Measurements from ENCODE around the gene NCOR2. TPM values are rescaled to one million over a fixed set of nuclear protein-coding genes. Genes with fewer than 3 reads are reported as not detected.

NCOR2 gene
- total and polyA plus RNA-seq, 2 of the 4 experiments (the other 2 are of a cell fraction): 12.9 to 40.8 TPM

GRCh38 chr12:124560146-124560890 is 7.1 kb downstream of the NCOR2 start (continued):
- no peak for TF ChIP-seq BHLHE40 (IDR thresholded peaks at IDR 0.05; ENCODE audit: low read depth, low read length)

GRCh38 chr12:124559182-124560017 is 8.0 kb downstream of the NCOR2 start:
- Histone ChIP-seq H2BK15ac (ENCODE audit: low read depth, low read length) (no peak overlapping the region), H2BK20ac (ENCODE audit: low read depth, low read length) (no peak overlapping the region), H2BK120ac (ENCODE audit: low read depth, low read length) (no peak overlapping the region), H3K9ac (ENCODE audit: low read depth, low read length) (no peak overlapping the region), H3K27me3 (ENCODE audit: control insufficient read depth, insufficient read depth, low read length) (no peaks in the 10 kb centered on the region), H3K4ac (ENCODE audit: low read depth, low read length) (no peak overlapping the region), H3K4me2 (ENCODE audit: low read depth, low read length) (no peak overlapping the region), H4K5ac (ENCODE audit: low read depth, low read length) (no peak overlapping the region), H3K18ac (ENCODE audit: low read depth, low read length) (no peak overlapping the region), H2AK5ac (ENCODE audit: low read depth, low read length) (no peak overlapping the region), H3K4me3 (ENCODE audit: insufficient read depth, low read depth, low read length) (no peak overlapping the region), H3K14ac (replicated peaks; ENCODE audit: low read depth, low read length) (no peak overlapping the region), H3K9me1 (ENCODE audit: insufficient read depth, low read length) (peaks cover 12% of the 10 kb centered on the region; the same call in 1 of the 2 replicates), H3K36me3 (ENCODE audit: control insufficient read depth, insufficient read depth, low read length) (no peaks in the 10 kb centered on the region), H2AK9ac (replicated peaks; ENCODE audit: low read depth, low read length, poor library complexity) (no peak overlapping the region), H3K56ac (ENCODE audit: extremely low read depth, insufficient read depth, low read length) (no peak overlapping the region), H3K27ac (ENCODE audit: insufficient read depth, low read length) (no peak overlapping the region), H3K4me1 (ENCODE audit: control insufficient read depth, insufficient read depth, low read length) (peaks cover 12% of the 10 kb centered on the region; the same call in 1 of the 2 replicates), H4K91ac (ENCODE audit: insufficient read depth, low read depth, low read length) (no peak overlapping the region), H3K23ac (ENCODE audit: low read depth, low read length) (no peak overlapping the region), H3K9me3 (ENCODE audit: control insufficient read depth, insufficient read depth, low read length) (no peaks in the 10 kb centered on the region), H3K79me1 (ENCODE audit: low read depth in 1 of 2, low read length in 2 of 2) (peaks cover 19 to 93% of the 10 kb centered on the region in 2 experiments), H2AFZ (replicated peaks; ENCODE audit: low read length, poor library complexity) (no peak overlapping the region), H2BK5ac (ENCODE audit: low read depth, low read length, poor library complexity, severe bottlenecking) (no peak overlapping the region), H4K20me1 (ENCODE audit: insufficient read depth, low read length) (peaks cover 99% of the 10 kb centered on the region), H4K8ac (ENCODE audit: low read depth in 2 of 2, low read length in 2 of 2) (no peak overlapping the region)
- DNase-seq: no peak
- no peak for ATAC-seq (ENCODE audit: low read depth)
- WGBS, 2 experiments (ENCODE audit: extremely low coverage in 2 of 2, insufficient read length in 1 of 2): no CpG with 5 or more reads among the region's 12 CpGs
- no TSS peak for BruUV-seq (replicated peaks)
- in situ Hi-C loops (cut with MboI; ENCODE audit: low sequenced_read_pairs): loop anchor here (10.0 kb wide), 1 partner anchor 175 kb away; no protein-coding TSS in a partner anchor
- dilution Hi-C loops (cut with HindIII; ENCODE audit: low sequenced_read_pairs, unreplicated experiment): no loop called here
- CTCF ChIA-PET: no interaction called here
- POLR2A ChIA-PET (ENCODE audit: unreplicated experiment): no interaction called here
- intact Hi-C loops (cut with micrococcal nuclease): no loop called here
- no peak for TF ChIP-seq CTCF (conservative IDR thresholded peaks at IDR 0.05; ENCODE audit: low read depth, low read length)
- TF ChIP-seq ELK1 (IDR thresholded peaks at IDR 0.05; ENCODE audit: borderline replicate concordance, low read depth, low read length): no peak
- TF ChIP-seq MXI1 (IDR thresholded peaks at IDR 0.05; ENCODE audit: borderline replicate concordance, low read depth, low read length): no peak
- TF ChIP-seq RFX5 (IDR thresholded peaks at IDR 0.05; ENCODE audit: low read depth, low read length): no peak
- no peak for TF ChIP-seq MAFK (IDR thresholded peaks at IDR 0.05; ENCODE audit: low read depth, low read length)
- TF ChIP-seq RAD21 (IDR thresholded peaks at IDR 0.05; ENCODE audit: low read length): no peak
- TF ChIP-seq CHD1 (IDR thresholded peaks at IDR 0.05; ENCODE audit: low read depth, low read length): no peak
- TF ChIP-seq FOS (IDR thresholded peaks at IDR 0.05; ENCODE audit: low read depth, low read length): no peak
- TF ChIP-seq RCOR1 (IDR thresholded peaks at IDR 0.05; ENCODE audit: insufficient replicate concordance, low read length): no peak
- no peak for TF ChIP-seq BHLHE40 (IDR thresholded peaks at IDR 0.05; ENCODE audit: low read depth, low read length)
- TF ChIP-seq SMC3 (IDR thresholded peaks at IDR 0.05; ENCODE audit: low read depth, low read length): no peak
- no peak for TF ChIP-seq NFE2L2 (IDR thresholded peaks at IDR 0.05; ENCODE audit: low read depth, low read length)
- no peak for TF ChIP-seq POLR2A (IDR thresholded peaks at IDR 0.05; ENCODE audit: low read depth, low read length)

Measured in IMR-90 (cell line).